Measurements from ENCODE around the gene SYCP3.
"Not testable (repeated sequence)": the region's sequence is repeated elsewhere in the genome, so short reads cannot be mapped to it uniquely, and the experiment has no call there.

SYCP3 gene

GRCh38 chr12:101759396-101760047 lies 20.3 kb upstream of the SYCP3 start:
- no peak for DNase-seq

GRCh38 chr12:101750152-101750551 lies 10.9 kb upstream of the SYCP3 start:
- no peak for DNase-seq

GRCh38 chr12:101749657-101750056 lies 10.4 kb upstream of the SYCP3 start:
- no peak for DNase-seq

GRCh38 chr12:101748907-101749306 lies 9.6 kb upstream of the SYCP3 start:
- no peak for DNase-seq

GRCh38 chr12:101747697-101748096 lies 8.4 kb upstream of the SYCP3 start:
- no peak for DNase-seq

- DNase-seq: no peak
These were observed 7.4 kb upstream of the SYCP3 start for GRCh38 chr12:101746661-101747060.

- no peak for DNase-seq
These were observed 6.9 kb upstream of the SYCP3 start for GRCh38 chr12:101746196-101746595.

GRCh38 chr12:101745481-101745880 lies 6.2 kb upstream of the SYCP3 start:
- no peak for DNase-seq

GRCh38 chr12:101743724-101744472 lies 4.6 kb upstream of the SYCP3 start:
- DNase-seq: no peak

- no peak for DNase-seq
These were observed 4.0 kb upstream of the SYCP3 start for GRCh38 chr12:101743242-101743641.

GRCh38 chr12:101740980-101741379 lies 1.7 kb upstream of the SYCP3 start:
- no peak for DNase-seq

GRCh38 chr12:101740566-101740965 lies 1.3 kb upstream of the SYCP3 start:
- DNase-seq: no peak

GRCh38 chr12:101737476-101737875 lies 1.8 kb downstream of the SYCP3 start:
- DNase-seq: no peak

- not testable (repeated sequence) for DNase-seq
These were observed 4.8 kb downstream of the SYCP3 start for GRCh38 chr12:101734482-101734881.

- no peak for DNase-seq
These were observed 6.1 kb downstream of the SYCP3 start for GRCh38 chr12:101733166-101733565.

GRCh38 chr12:101732318-101732717 lies 6.9 kb downstream of the SYCP3 start:
- DNase-seq: no peak

GRCh38 chr12:101729842-101730241 lies 9.4 kb downstream of the SYCP3 start:
- no peak for DNase-seq

- DNase-seq: no peak
These were observed 12.2 kb downstream of the SYCP3 start for GRCh38 chr12:101727098-101727497.

- DNase-seq: no peak
These were observed 16.9 kb downstream of the SYCP3 start for GRCh38 chr12:101722392-101722791.

GRCh38 chr12:101720118-101720517 lies 19.1 kb downstream of the SYCP3 start:
- DNase-seq: no peak

- DNase-seq: no peak
These were observed 19.7 kb downstream of the SYCP3 start for GRCh38 chr12:101719566-101719965.

GRCh38 chr12:101714877-101715444 lies 24.3 kb downstream of the SYCP3 start:
- DNase-seq: no peak

GRCh38 chr12:101713930-101714329 lies 25.3 kb downstream of the SYCP3 start:
- no peak for DNase-seq

GRCh38 chr12:101713059-101713682 lies 26.1 kb downstream of the SYCP3 start:
- DNase-seq: no peak

All from activated naive CD4-positive, alpha-beta T cell treated with Interleukin-2 at 50 U/mL for 16 hours (primary cell).